K562 (cell line): ENCODE measurements around the gene HSBP1L1. TPM values are rescaled to one million over a fixed set of nuclear protein-coding genes. Genes with fewer than 3 reads are reported as not detected.

ENCODE experiments used
- ATF1 ChIP-seq, 2 experiments: fragments of 450-650 bp in 1 of 2; IDR thresholded peaks; 2 replicates each; pipeline ENCODE4 v1.6.1; 2016; ENCODE audit warnings: missing compliant biosample characterization in 1 of 2, missing genetic modification characterization in 1 of 2
- CBX5 ChIP-seq: IDR thresholded peaks from 2 replicates; pipeline ENCODE4 v1.6.1; 2014; ENCODE audit warnings: low read depth, borderline replicate concordance
- CBX8 ChIP-seq: fragments of 200-600 bp; sonication (generic); IDR thresholded peaks from 2 replicates; pipeline ENCODE4 v1.6.1; 2012; ENCODE audit warnings: borderline replicate concordance, mixed run types, low read depth, mild to moderate bottlenecking, moderate library complexity, mixed read lengths, low read length, control low read depth, inconsistent platforms; ENCODE audit not compliant: poor library complexity, severe bottlenecking; ENCODE audit errors: extremely low read depth
- CCNT2 ChIP-seq: IDR thresholded peaks from 2 replicates; pipeline ENCODE4 v1.6.1; 2011; ENCODE audit warnings: borderline replicate concordance, low read depth, mild to moderate bottlenecking, moderate library complexity, mixed read lengths, low read length; ENCODE audit not compliant: insufficient read length; ENCODE audit errors: extremely low read depth
- GATAD2A ChIP-seq: fragments of 450-650 bp; IDR thresholded peaks from 2 replicates; pipeline ENCODE4 v1.6.1; 2017
- NONO ChIP-seq, 2 experiments: fragments of 200-400 bp in 1 of 2; fragments of 450-650 bp in 1 of 2; formaldehyde crosslinking in 1 of 2; IDR thresholded peaks; 2 replicates each; pipeline ENCODE4 v1.6.1; 2017; ENCODE audit warnings: low read depth in 2 of 2, mild to moderate bottlenecking in 2 of 2, moderate library complexity in 2 of 2, low read length in 1 of 2
- NRF1 ChIP-seq, 2 experiments: fragments of 450-650 bp; IDR thresholded peaks in 1 of 2; conservative IDR thresholded peaks in 1 of 2; 2 replicates each; pipeline ENCODE4 v1.6.1; 2014; ENCODE audit warnings: mild to moderate bottlenecking in 2 of 2
- PHF8 ChIP-seq: fragments of 200-600 bp; sonication (generic); IDR thresholded peaks from 2 replicates; pipeline ENCODE4 v1.6.1; 2012; ENCODE audit warnings: mixed run types, mild to moderate bottlenecking, inconsistent platforms, low read length, moderate library complexity, borderline replicate concordance
- POLR2G ChIP-seq: fragments of 200-400 bp; formaldehyde crosslinking; IDR thresholded peaks from 2 replicates; pipeline ENCODE4 v1.6.1; 2017; ENCODE audit warnings: low read depth, mild to moderate bottlenecking, antibody characterized with exemption, low read length, moderate library complexity
- RB1 ChIP-seq: fragments of 450-650 bp; IDR thresholded peaks from 2 replicates; pipeline ENCODE4 v1.6.1; 2017; ENCODE audit warnings: low read depth, mild to moderate bottlenecking
- TEAD4 ChIP-seq, 2 experiments: sonication (generic) in 1 of 2; formaldehyde crosslinking in 1 of 2; IDR thresholded peaks; 2 replicates each; pipeline versions ENCODE4 v1.6.1 to v1.8.0; 2012 to 2022; ENCODE audit warnings: borderline replicate concordance in 1 of 2, inconsistent platforms in 1 of 2, low read length in 1 of 2, mild to moderate bottlenecking in 1 of 2, missing genetic modification reagents in 1 of 2
- polyA plus RNA-seq, 8 experiments: library from polyadenylated mRNA; depleted of rRNA in 4 of 8; stranded (reverse) in 5 of 8; unstranded in 3 of 8; fragments of >200 nt; fragmentation: Nextera tagmentation in 2 of 8; fragmentation: Illumina TruSeq in 1 of 8; extraction: Ambion mirVana in 2 of 8; extraction: Trizol in 1 of 8; gene quantifications; 2 replicates each; pipeline versions ENCODE4 v1.2.1 to v1.2.3, GENCODE V29; 2011 to 2014; ENCODE audit warnings: inconsistent platforms in 1 of 8, missing spikeins in 1 of 8
- total RNA-seq, 7 experiments: library from RNA; depleted of rRNA in 6 of 7; stranded (reverse); fragments of >200 nt in 6 of 7; fragmentation: Illumina TruSeq in 2 of 7; extraction: Trizol in 2 of 7; gene quantifications; 2 replicates each; pipeline versions ENCODE4 v1.2.1 to v1.2.3, GENCODE V29; 2011 to 2021; ENCODE audit warnings: low replicate concordance in 1 of 7
- TF ChIP-seq, protein P1 (sequence below): fragments of 250-450 bp; sonication (Bioruptor Pico); IDR thresholded peaks from 2 replicates; pipeline ENCODE4 v1.4.0; 2020

Gene HSBP1L1
- total and polyA plus RNA-seq, 9 of the 15 experiments (the other 6 are each of a cell fraction or from before 2014, with no cell fraction given): 0.24 to 0.36 TPM; not detected in 7

DNA sequence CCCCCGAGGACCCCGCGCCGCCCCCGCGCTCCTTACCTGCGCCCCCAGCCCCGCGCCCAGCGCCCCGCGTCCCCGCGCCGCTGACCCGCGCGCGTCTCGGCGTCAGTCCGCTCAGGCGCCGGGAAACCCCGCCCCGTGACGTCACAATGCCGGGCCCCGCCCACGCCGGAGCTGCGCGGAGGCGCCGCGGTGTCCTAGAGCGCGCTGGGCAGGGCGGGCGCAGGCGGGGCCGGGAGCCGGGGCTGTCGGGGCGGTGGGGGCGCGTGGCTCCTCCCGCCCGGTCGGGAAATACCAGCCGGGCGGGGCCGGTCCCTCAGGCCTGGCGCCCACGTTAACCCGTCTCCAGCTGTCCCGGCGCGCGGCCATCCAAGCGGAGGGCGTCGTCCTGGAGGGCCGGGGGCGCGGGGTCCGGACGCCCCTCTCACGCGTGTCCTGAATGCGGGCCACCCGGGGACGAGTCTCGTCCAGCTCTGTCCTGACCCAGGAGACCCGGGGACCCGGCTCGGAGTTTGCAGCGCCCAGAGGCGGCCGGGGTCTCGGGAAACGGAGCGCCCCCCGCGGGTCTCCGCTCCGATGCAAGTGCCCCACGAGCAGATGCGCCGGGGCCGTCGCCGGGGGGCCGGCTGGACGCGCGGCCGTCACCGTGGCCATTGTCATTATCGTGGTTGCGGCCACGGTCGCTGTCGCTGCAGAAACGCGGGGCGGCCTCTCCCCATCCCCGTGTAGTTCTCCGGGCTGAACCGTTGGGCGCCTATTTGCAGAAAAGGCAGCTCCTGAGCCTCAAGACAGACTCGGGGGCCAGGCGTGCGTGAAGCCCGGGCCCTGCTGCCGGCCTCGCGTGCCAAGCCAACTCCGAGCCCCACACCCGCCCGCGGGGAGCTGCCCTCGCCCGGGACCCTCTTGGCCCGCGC is 12.6 kb upstream of the HSBP1L1 start, which contains the start of gene SLC66A2 (continued):
- TF ChIP-seq TEAD4 (IDR thresholded peaks at IDR 0.05; ENCODE audit: low read length) (no peak), TEAD4 (CRISPR knock-in tag; IDR thresholded peaks at IDR 0.05; ENCODE audit: borderline replicate concordance) (no peak), NONO (IDR thresholded peaks at IDR 0.05; ENCODE audit: low read depth in 2 of 2, low read length in 1 of 2) (peak in 1 of 2 experiments; percentile 22; a peak in 1 of 4 replicates), POLR2G (peak; percentile 79), CBX8 (no peak), ATF1 (CRISPR knock-in tag; IDR thresholded peaks at IDR 0.05) (0 out of 2 replicates have a peak, but pooled peaks have one; percentile 21), ATF1 (tag; IDR thresholded peaks at IDR 0.05) (peak; percentile 72), GATAD2A (no peak), NRF1 (conservative IDR thresholded peaks at IDR 0.05 in 1 of 2, IDR thresholded peaks at IDR 0.05 in 1 of 2) (peak; percentile 60 to 63; a peak in 2 of 4 replicates), RB1 (0 out of 2 replicates have a peak, but pooled peaks have one; percentile 46), PHF8 (peak; percentile 32; the same call in 1 of the 2 replicates), CBX5 (no peak), CCNT2 (peak; percentile 60)
- TF ChIP-seq, protein P1, sequence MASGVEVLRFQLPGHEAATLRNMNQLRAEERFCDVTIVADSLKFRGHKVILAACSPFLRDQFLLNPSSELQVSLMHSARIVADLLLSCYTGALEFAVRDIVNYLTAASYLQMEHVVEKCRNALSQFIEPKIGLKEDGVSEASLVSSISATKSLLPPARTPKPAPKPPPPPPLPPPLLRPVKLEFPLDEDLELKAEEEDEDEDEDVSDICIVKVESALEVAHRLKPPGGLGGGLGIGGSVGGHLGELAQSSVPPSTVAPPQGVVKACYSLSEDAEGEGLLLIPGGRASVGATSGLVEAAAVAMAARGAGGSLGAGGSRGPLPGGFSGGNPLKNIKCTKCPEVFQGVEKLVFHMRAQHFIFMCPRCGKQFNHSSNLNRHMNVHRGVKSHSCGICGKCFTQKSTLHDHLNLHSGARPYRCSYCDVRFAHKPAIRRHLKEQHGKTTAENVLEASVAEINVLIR (CRISPR knock-in tag): peak; percentile 69; the same call in 1 of the 2 replicates
